ENCODE results near the gene CENPV. TPM values are rescaled to one million over a fixed set of nuclear protein-coding genes. Genes with fewer than 3 reads are reported as not detected.

CENPV gene
- total RNA-seq, 1 donor from 2014 or later, result 220 TPM

DNA sequence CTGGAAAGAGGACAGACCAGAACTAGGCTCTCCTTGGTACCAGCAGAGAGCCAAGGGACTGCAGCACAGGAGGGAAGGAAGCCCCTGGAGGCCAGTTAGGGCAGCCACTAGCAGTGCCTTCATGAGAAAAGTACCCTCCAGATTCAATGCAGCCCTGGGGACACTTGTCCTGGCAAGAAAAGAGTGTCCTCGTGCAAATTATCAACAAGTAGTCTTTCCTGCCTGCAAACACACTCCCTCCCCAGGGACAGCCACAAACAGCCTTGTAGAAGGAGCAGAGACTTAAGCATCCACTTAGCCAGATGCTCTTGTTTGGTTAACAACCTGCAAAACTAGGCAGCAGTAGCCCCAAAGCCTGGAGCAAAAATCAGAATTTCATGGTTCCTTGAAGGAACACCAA lies 24.3 kb downstream of the CENPV start:
- Mint-ChIP-seq H3K9me3 (peaks cover 2% of the 10 kb centered on the region), H3K4me3 (no peak overlapping the region), H3K27me3 (ENCODE audit: insufficient read depth, low read depth) (no peaks in the 10 kb centered on the region), H3K27ac (peak overlapping the region; percentile 33), H3K36me3 (peaks cover 6% of the 10 kb centered on the region), H3K4me1 (peaks cover 11% of the 10 kb centered on the region)
- peak; percentile 8 for DNase-seq (ENCODE audit: low spot score)
- H3K79me2 ChIP-seq (ENCODE audit: low read depth), result no peaks in the 10 kb centered on the region
- TF ChIP-seq, protein P1, sequence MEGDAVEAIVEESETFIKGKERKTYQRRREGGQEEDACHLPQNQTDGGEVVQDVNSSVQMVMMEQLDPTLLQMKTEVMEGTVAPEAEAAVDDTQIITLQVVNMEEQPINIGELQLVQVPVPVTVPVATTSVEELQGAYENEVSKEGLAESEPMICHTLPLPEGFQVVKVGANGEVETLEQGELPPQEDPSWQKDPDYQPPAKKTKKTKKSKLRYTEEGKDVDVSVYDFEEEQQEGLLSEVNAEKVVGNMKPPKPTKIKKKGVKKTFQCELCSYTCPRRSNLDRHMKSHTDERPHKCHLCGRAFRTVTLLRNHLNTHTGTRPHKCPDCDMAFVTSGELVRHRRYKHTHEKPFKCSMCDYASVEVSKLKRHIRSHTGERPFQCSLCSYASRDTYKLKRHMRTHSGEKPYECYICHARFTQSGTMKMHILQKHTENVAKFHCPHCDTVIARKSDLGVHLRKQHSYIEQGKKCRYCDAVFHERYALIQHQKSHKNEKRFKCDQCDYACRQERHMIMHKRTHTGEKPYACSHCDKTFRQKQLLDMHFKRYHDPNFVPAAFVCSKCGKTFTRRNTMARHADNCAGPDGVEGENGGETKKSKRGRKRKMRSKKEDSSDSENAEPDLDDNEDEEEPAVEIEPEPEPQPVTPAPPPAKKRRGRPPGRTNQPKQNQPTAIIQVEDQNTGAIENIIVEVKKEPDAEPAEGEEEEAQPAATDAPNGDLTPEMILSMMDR (IDR thresholded peaks at IDR 0.05), result peak; percentile 8
- no peak for TF ChIP-seq EZH2phosphoT487 (IDR thresholded peaks at IDR 0.05)
- no peaks in the 10 kb centered on the region for H3K36me3 ChIP-seq
- H3K9ac ChIP-seq, result no peak overlapping the region
- peaks cover 4% of the 10 kb centered on the region for H3F3A ChIP-seq (ENCODE audit: low read depth)
- no peaks in the 10 kb centered on the region for H3K9me3 ChIP-seq (ENCODE audit: low read depth)
- H3K4me2 ChIP-seq, result no peak overlapping the region
- H3K27me3 ChIP-seq, result no peaks in the 10 kb centered on the region
- H3K4me1 ChIP-seq, result peaks cover 3% of the 10 kb centered on the region
- no peak overlapping the region for H3K27ac ChIP-seq
- no peak overlapping the region for H2AFZ ChIP-seq (replicated peaks)
- no peaks in the 10 kb centered on the region for H4K20me1 ChIP-seq (ENCODE audit: low read depth)
- H3K4me3 ChIP-seq, result no peak overlapping the region

DNA sequence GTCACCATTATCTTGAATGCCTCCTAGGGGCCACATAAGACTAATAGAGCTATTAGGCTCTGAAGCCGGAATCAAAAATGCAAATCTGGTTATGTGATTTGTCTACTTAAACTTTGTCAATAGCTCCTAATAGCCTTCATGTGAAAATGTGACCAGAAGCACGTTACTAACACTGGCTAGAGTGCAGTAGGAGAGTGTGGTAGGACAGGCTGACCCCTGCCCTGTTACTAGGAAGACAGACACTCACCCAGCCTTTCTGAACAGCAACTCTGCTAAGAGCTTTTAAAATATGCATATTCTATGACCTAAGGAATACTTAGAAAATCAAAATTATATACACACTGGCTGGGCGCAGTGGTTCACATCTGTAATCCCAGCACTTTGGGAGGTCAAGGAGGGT lies 26.3 kb downstream of the CENPV start:
- H3K9ac ChIP-seq, result no peak overlapping the region
- H3K4me2 ChIP-seq, result no peak overlapping the region
- H3K9me3 ChIP-seq (ENCODE audit: low read depth), result no peaks in the 10 kb centered on the region
- peaks cover 4% of the 10 kb centered on the region for H3F3A ChIP-seq (ENCODE audit: low read depth)
- H4K20me1 ChIP-seq (ENCODE audit: low read depth), result no peaks in the 10 kb centered on the region
- peaks cover 3% of the 10 kb centered on the region for H3K4me1 ChIP-seq
- no peak overlapping the region for H2AFZ ChIP-seq (replicated peaks)
- Mint-ChIP-seq H3K9me3 (peaks cover 2% of the 10 kb centered on the region), H3K36me3 (peaks cover 6% of the 10 kb centered on the region), H3K4me1 (peaks cover 11% of the 10 kb centered on the region), H3K27ac (no peak overlapping the region), H3K27me3 (ENCODE audit: insufficient read depth, low read depth) (no peaks in the 10 kb centered on the region), H3K4me3 (no peak overlapping the region)
- no peak overlapping the region for H3K27ac ChIP-seq
- TF ChIP-seq EZH2phosphoT487 (IDR thresholded peaks at IDR 0.05) (no peak), EZH2 (IDR thresholded peaks at IDR 0.05) (no peak)
- TF ChIP-seq, protein P1 (IDR thresholded peaks at IDR 0.05), result no peak
- no peaks in the 10 kb centered on the region for H3K36me3 ChIP-seq
- DNase-seq (ENCODE audit: low spot score), result no peak
- no peaks in the 10 kb centered on the region for H3K27me3 ChIP-seq
- H3K4me3 ChIP-seq, result no peak overlapping the region
- H3K79me2 ChIP-seq (ENCODE audit: low read depth), result no peaks in the 10 kb centered on the region

DNA sequence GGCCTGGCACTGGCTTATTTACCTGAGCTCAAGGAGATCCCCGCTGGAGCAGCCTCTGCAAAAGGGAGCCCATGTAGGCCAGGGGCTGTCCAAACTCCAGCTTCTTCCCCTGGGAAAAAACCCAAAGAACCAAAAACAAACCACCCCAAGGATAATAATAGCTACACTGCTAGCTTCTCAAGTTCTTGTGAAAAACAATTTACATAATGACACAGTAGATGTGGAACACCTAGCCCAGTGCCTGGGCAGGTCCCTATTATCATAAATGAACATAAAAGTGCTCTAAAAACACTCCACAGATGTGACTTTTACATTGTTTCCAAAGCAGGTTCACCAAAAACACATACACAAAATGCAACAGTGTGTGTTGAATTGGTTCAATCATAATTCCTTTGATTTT lies 27.3 kb downstream of the CENPV start:
- peaks cover 3% of the 10 kb centered on the region for H3K4me1 ChIP-seq
- no peaks in the 10 kb centered on the region for H3K9me3 ChIP-seq (ENCODE audit: low read depth)
- DNase-seq (ENCODE audit: low spot score), result no peak
- TF ChIP-seq EZH2phosphoT487 (IDR thresholded peaks at IDR 0.05), result no peak
- TF ChIP-seq, protein P1 (IDR thresholded peaks at IDR 0.05), result no peak
- TF ChIP-seq EZH2 (IDR thresholded peaks at IDR 0.05), result no peak
- peaks cover 4% of the 10 kb centered on the region for H3F3A ChIP-seq (ENCODE audit: low read depth)
- no peaks in the 10 kb centered on the region for H4K20me1 ChIP-seq (ENCODE audit: low read depth)
- no peaks in the 10 kb centered on the region for H3K27me3 ChIP-seq
- peaks cover 8% of the 10 kb centered on the region for H3K36me3 Mint-ChIP-seq
- H3K36me3 ChIP-seq, result no peaks in the 10 kb centered on the region
- no peak overlapping the region for H3K4me3 Mint-ChIP-seq
- no peaks in the 10 kb centered on the region for H3K27me3 Mint-ChIP-seq (ENCODE audit: insufficient read depth, low read depth)
- peaks cover 11% of the 10 kb centered on the region for H3K4me1 Mint-ChIP-seq
- no peaks in the 10 kb centered on the region for H3K79me2 ChIP-seq (ENCODE audit: low read depth)
- no peak overlapping the region for H3K27ac ChIP-seq
- no peak overlapping the region for H2AFZ ChIP-seq (replicated peaks)
- H3K4me2 ChIP-seq, result no peak overlapping the region
- no peak overlapping the region for H3K4me3 ChIP-seq
- H3K9me3 Mint-ChIP-seq, result peaks cover 2% of the 10 kb centered on the region
- H3K9ac ChIP-seq, result no peak overlapping the region
- H3K27ac Mint-ChIP-seq, result no peak overlapping the region

Data from neural progenitor cell (in vitro differentiated cells).